H9 (cell line): Measurements from ENCODE around the gene CPLX4. TPM values are rescaled to one million over a fixed set of nuclear protein-coding genes. Genes with fewer than 3 reads are reported as not detected.

ENCODE experiments used
- DNase-seq: peaks from one replicate; pipeline ENCODE4 v3.0.0-alpha.2; 2017
- H2AFZ ChIP-seq: one replicate; pipeline ENCODE4 v1.6.1; 2013; ENCODE audit warnings: mild to moderate bottlenecking, low read length, control low read depth, moderate library complexity
- H2AK5ac ChIP-seq: 2 replicates; pipeline ENCODE4 v1.6.1; 2013; ENCODE audit warnings: low read length, control low read depth, mixed read lengths; ENCODE audit not compliant: insufficient read length
- H2BK120ac ChIP-seq: one replicate; pipeline ENCODE4 v1.6.1; 2013; ENCODE audit warnings: low read depth, mild to moderate bottlenecking, low read length, control low read depth, inconsistent platforms; ENCODE audit not compliant: poor library complexity, severe bottlenecking
- H2BK12ac ChIP-seq: 2 replicates; pipeline ENCODE4 v1.6.1; 2013; ENCODE audit warnings: low read length, control low read depth, mixed read lengths, low read depth; ENCODE audit not compliant: insufficient read length
- H2BK15ac ChIP-seq: 2 replicates; pipeline ENCODE4 v1.6.1; 2013; ENCODE audit warnings: low read depth, low read length, control low read depth
- H2BK20ac ChIP-seq: one replicate; pipeline ENCODE4 v1.6.1; 2013; ENCODE audit warnings: low read depth, mild to moderate bottlenecking, low read length, control low read depth, inconsistent platforms; ENCODE audit not compliant: poor library complexity, severe bottlenecking
- H2BK5ac ChIP-seq: 2 replicates; pipeline ENCODE4 v1.6.1; 2013; ENCODE audit warnings: low read length, control low read depth, mixed read lengths; ENCODE audit not compliant: insufficient read length
- H3K14ac ChIP-seq: 2 replicates; pipeline ENCODE4 v1.6.1; 2013; ENCODE audit warnings: low read length, control low read depth; ENCODE audit not compliant: insufficient read depth
- H3K18ac ChIP-seq: 2 replicates; pipeline ENCODE4 v1.6.1; 2013; ENCODE audit warnings: low read depth, mild to moderate bottlenecking, mixed read lengths, low read length, control low read depth; ENCODE audit not compliant: insufficient read length
- H3K23ac ChIP-seq: 2 replicates; pipeline ENCODE4 v1.6.1; 2013; ENCODE audit warnings: low read length, control low read depth, mixed read lengths, low read depth; ENCODE audit not compliant: insufficient read length
- H3K23me2 ChIP-seq: 2 replicates; pipeline ENCODE4 v1.6.1; 2013; ENCODE audit warnings: low read depth, mild to moderate bottlenecking, mixed read lengths, low read length, control low read depth; ENCODE audit not compliant: insufficient read length, poor library complexity, severe bottlenecking
- H3K27ac ChIP-seq: 2 replicates; pipeline ENCODE4 v1.5.1; 2013; ENCODE audit warnings: low read length, control low read depth, mixed read lengths, low read depth; ENCODE audit not compliant: insufficient read length
- H3K27me3 ChIP-seq: 2 replicates; pipeline ENCODE4 v1.6.1; 2013; ENCODE audit warnings: low read length, control low read depth, inconsistent platforms; ENCODE audit not compliant: insufficient read depth
- H3K4ac ChIP-seq: 2 replicates; pipeline ENCODE4 v1.6.1; 2013; ENCODE audit warnings: low read depth, mild to moderate bottlenecking, control low read depth, inconsistent platforms, low read length, moderate library complexity
- H3K4me1 ChIP-seq: 2 replicates; pipeline ENCODE4 v1.6.1; 2013; ENCODE audit warnings: low read length, control low read depth, inconsistent platforms; ENCODE audit not compliant: insufficient read depth
- H3K4me2 ChIP-seq: 2 replicates; pipeline ENCODE4 v1.6.1; 2013; ENCODE audit warnings: low read length, control low read depth, mixed read lengths; ENCODE audit not compliant: insufficient read length, insufficient read depth
- H3K56ac ChIP-seq: 2 replicates; pipeline ENCODE4 v1.6.1; 2013; ENCODE audit warnings: low read depth, mild to moderate bottlenecking, mixed read lengths, low read length, control low read depth; ENCODE audit not compliant: insufficient read length
- H3K79me1 ChIP-seq: 2 replicates; pipeline ENCODE4 v1.6.1; 2013; ENCODE audit warnings: low read depth, mild to moderate bottlenecking, moderate library complexity, low read length, control low read depth, inconsistent platforms; ENCODE audit not compliant: insufficient read depth, poor library complexity, severe bottlenecking
- H3K79me2 ChIP-seq: 2 replicates; pipeline ENCODE4 v1.6.1; 2013; ENCODE audit warnings: low read length, control low read depth, inconsistent platforms; ENCODE audit not compliant: insufficient read depth
- H3K9ac ChIP-seq: 2 replicates; pipeline ENCODE4 v1.6.1; 2013; ENCODE audit warnings: low read length, control low read depth, mixed read lengths; ENCODE audit not compliant: insufficient read length; ENCODE audit errors: extremely low read depth
- H3K9me3 ChIP-seq: one replicate; pipeline ENCODE4 v1.6.1; 2013; ENCODE audit warnings: low read depth, low read length, inconsistent platforms; ENCODE audit not compliant: control insufficient read depth
- H3T11ph ChIP-seq: one replicate; pipeline ENCODE4 v1.6.1; 2013; ENCODE audit warnings: mild to moderate bottlenecking, low read length, control low read depth, inconsistent platforms
- H4K20me1 ChIP-seq: one replicate; pipeline ENCODE4 v1.6.1; 2013; ENCODE audit not compliant: control insufficient read depth, insufficient read length, insufficient read depth
- H4K5ac ChIP-seq: 2 replicates; pipeline ENCODE4 v1.6.1; 2013; ENCODE audit warnings: low read depth, mild to moderate bottlenecking, mixed read lengths, low read length, control low read depth; ENCODE audit not compliant: insufficient read length
- H4K8ac ChIP-seq: replicated peaks from 2 replicates; pipeline ENCODE4 v1.6.1; 2013; ENCODE audit warnings: low read length, control low read depth, mixed read lengths, low read depth; ENCODE audit not compliant: insufficient read length
- H4K91ac ChIP-seq: 2 replicates; pipeline ENCODE4 v1.6.1; 2013; ENCODE audit warnings: low read depth, mild to moderate bottlenecking, moderate library complexity, mixed read lengths, low read length, control low read depth; ENCODE audit not compliant: insufficient read length
- H3K27ac Mint-ChIP-seq, 3 experiments: 2 replicates in 2 of 3; 3 replicates in 1 of 3; pipeline ENCODE4 v1.8.0; 2020 to 2021; ENCODE audit warnings: mixed read lengths in 3 of 3, mild to moderate bottlenecking in 1 of 3, moderate library complexity in 1 of 3
- H3K27me3 Mint-ChIP-seq: 2 replicates; pipeline ENCODE4 v1.8.0; 2021; ENCODE audit warnings: low read depth, mild to moderate bottlenecking, moderate library complexity, mixed read lengths
- H3K36me3 Mint-ChIP-seq, 3 experiments: 2 replicates in 2 of 3; 3 replicates in 1 of 3; pipeline ENCODE4 v1.8.0; 2020 to 2021; ENCODE audit warnings: low read depth in 3 of 3, mixed read lengths in 3 of 3; ENCODE audit not compliant: insufficient read depth in 1 of 3
- H3K4me1 Mint-ChIP-seq, 2 experiments: 2 replicates each; pipeline ENCODE4 v1.8.0; 2020; ENCODE audit warnings: mixed read lengths in 2 of 2
- H3K4me3 Mint-ChIP-seq, 2 experiments: 2 replicates in 1 of 2; 3 replicates in 1 of 2; pipeline ENCODE4 v1.8.0; 2020 to 2021; ENCODE audit warnings: mild to moderate bottlenecking in 2 of 2, mixed read lengths in 2 of 2, moderate library complexity in 1 of 2
- H3K9me3 Mint-ChIP-seq, 2 experiments: 2 replicates in 1 of 2; 3 replicates in 1 of 2; pipeline ENCODE4 v1.8.0; 2020; ENCODE audit warnings: mild to moderate bottlenecking in 2 of 2, mixed read lengths in 2 of 2, moderate library complexity in 1 of 2
- WGBS: extraction: QIAGEN DNeasy Blood & Tissue Kit; methylation state at CpG from one replicate; pipeline ENCODE4 v1.1.7; 2013; ENCODE audit warnings: missing lambda C conversion rate, low lambda C conversion rate, mixed read lengths; ENCODE audit not compliant: insufficient read length; ENCODE audit errors: extremely low coverage; 5-methylcytosine and 5-hydroxymethylcytosine counted together
- total RNA-seq: library from RNA; stranded (reverse); gene quantifications from 2 replicates; pipeline ENCODE4 v1.2.1, GENCODE V29; 2021
- TF ChIP-seq, protein P1 (sequence below): fragments of 200-600 bp; sonication (generic); conservative IDR thresholded peaks from 3 replicates; pipeline ENCODE4 v1.8.0; 2021; ENCODE audit warnings: antibody characterized with exemption, mild to moderate bottlenecking

CPLX4 gene
- total RNA-seq, 1 experiment from 2014 or later: not detected

DNA sequence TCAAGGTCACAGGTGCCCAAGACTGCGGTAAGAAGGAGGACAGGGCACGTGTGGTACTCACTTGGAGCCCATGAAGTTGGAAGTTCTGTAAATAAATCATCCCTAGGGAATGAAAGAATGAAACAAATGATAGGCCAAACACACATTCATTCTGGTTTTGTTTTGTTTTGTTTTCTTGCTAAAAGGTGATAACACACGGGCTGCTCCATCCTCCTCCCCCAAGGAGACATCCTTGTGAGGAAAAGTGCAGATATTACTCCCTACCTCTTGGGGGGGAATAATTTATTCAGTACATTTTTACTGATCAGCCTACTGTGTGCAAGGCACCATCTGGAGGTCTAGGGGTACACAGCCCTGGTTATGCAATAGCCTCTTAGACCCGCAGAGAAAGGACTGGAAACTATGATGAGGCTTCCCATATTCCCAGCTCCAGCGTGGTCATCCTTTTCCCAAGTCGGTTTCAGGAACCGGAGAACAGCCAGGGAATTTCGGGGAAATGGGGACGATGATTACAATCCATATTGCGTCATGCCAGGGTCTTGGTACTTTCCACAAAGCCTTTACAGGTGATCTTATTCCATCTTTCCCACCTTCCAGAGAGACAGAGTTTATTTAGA is 51.5 kb downstream of the CPLX4 start:
- WGBS: no CpG with 5 or more reads among the region's 10 CpGs
- no peak overlapping the region for H2BK120ac ChIP-seq
- H3K4ac ChIP-seq: no peak overlapping the region
- H3K79me1 ChIP-seq: no peaks in the 10 kb centered on the region
- H3K27ac Mint-ChIP-seq: no peak overlapping the region
- no peak overlapping the region for H2AK5ac ChIP-seq
- H3K9me3 ChIP-seq: no peaks in the 10 kb centered on the region
- H4K8ac ChIP-seq: no peak overlapping the region
- DNase-seq: no peak
- peaks cover 86% of the 10 kb centered on the region for H3K27me3 ChIP-seq
- H2BK12ac ChIP-seq: no peak overlapping the region
- no peaks in the 10 kb centered on the region for H3K79me2 ChIP-seq
- no peak overlapping the region for H4K5ac ChIP-seq
- peaks cover 14% of the 10 kb centered on the region for H3K23me2 ChIP-seq
- TF ChIP-seq, protein P1, sequence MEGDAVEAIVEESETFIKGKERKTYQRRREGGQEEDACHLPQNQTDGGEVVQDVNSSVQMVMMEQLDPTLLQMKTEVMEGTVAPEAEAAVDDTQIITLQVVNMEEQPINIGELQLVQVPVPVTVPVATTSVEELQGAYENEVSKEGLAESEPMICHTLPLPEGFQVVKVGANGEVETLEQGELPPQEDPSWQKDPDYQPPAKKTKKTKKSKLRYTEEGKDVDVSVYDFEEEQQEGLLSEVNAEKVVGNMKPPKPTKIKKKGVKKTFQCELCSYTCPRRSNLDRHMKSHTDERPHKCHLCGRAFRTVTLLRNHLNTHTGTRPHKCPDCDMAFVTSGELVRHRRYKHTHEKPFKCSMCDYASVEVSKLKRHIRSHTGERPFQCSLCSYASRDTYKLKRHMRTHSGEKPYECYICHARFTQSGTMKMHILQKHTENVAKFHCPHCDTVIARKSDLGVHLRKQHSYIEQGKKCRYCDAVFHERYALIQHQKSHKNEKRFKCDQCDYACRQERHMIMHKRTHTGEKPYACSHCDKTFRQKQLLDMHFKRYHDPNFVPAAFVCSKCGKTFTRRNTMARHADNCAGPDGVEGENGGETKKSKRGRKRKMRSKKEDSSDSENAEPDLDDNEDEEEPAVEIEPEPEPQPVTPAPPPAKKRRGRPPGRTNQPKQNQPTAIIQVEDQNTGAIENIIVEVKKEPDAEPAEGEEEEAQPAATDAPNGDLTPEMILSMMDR: no peak
- no peak overlapping the region for H3T11ph ChIP-seq
- H3K9me3 Mint-ChIP-seq: peaks cover 0 to under 1% of the 10 kb centered on the region in 2 experiments; a peak in 2 of 5 replicates
- no peak overlapping the region for H2BK20ac ChIP-seq
- peaks cover 98% of the 10 kb centered on the region for H3K27me3 Mint-ChIP-seq
- no peak overlapping the region for H3K14ac ChIP-seq
- no peak overlapping the region for H4K91ac ChIP-seq
- H3K4me1 Mint-ChIP-seq: peaks cover 25 to 36% of the 10 kb centered on the region in 2 experiments
- H2BK15ac ChIP-seq: no peak overlapping the region
- H3K4me1 ChIP-seq: peaks cover 4% of the 10 kb centered on the region; the same call in 1 of the 2 replicates
- no peak overlapping the region for H3K23ac ChIP-seq
- no peaks in the 10 kb centered on the region for H4K20me1 ChIP-seq
- H3K18ac ChIP-seq: no peak overlapping the region
- H3K9ac ChIP-seq: no peak overlapping the region
- H3K4me2 ChIP-seq: peak overlapping the region; percentile 41
- H2BK5ac ChIP-seq: no peak overlapping the region
- H3K36me3 Mint-ChIP-seq: no peaks in the 10 kb centered on the region; a peak in 1 of 7 replicates
- H3K56ac ChIP-seq: no peak overlapping the region
- no peak overlapping the region for H2AFZ ChIP-seq
- no peak overlapping the region for H3K27ac ChIP-seq
- H3K4me3 Mint-ChIP-seq: peak overlapping the region; percentile 56 to 71; a peak in 3 of 5 replicates
